Lung (tissue), 16 donors: ENCODE results near the gene CPZ. TPM values are rescaled to one million over a fixed set of nuclear protein-coding genes. Genes with fewer than 3 reads are reported as not detected.

ENCODE experiments used
- ATAC-seq: fragments of 200-7000 bp; cut with Tn5 transposase; one replicate; pipeline ENCODE4 v1.9.1; 2020; ENCODE audit warnings: moderate number of reproducible peaks; ENCODE audit not compliant: insufficient read depth, low FRiP score
- DNase-seq, 3 donors: peaks; one replicate each; pipeline ENCODE4 v3.0.0-alpha.2; 2013 to 2017
- H3K27ac ChIP-seq, 2 donors: one replicate each; pipeline ENCODE4 v1.5.1; 2013; ENCODE audit warnings: mild to moderate bottlenecking in 2 of 2, moderate library complexity in 2 of 2, control low read depth in 1 of 2, inconsistent platforms in 1 of 2, low read depth in 1 of 2, low read length in 1 of 2
- H3K27me3 ChIP-seq, 3 donors: one replicate each; pipeline ENCODE4 v1.5.1; 2013; ENCODE audit warnings: low read length in 2 of 3; ENCODE audit not compliant: control insufficient read depth in 3 of 3, insufficient read depth in 3 of 3
- H3K36me3 ChIP-seq, 4 donors: one replicate each; pipeline ENCODE4 v1.5.1; 2013; ENCODE audit warnings: low read length in 4 of 4, mild to moderate bottlenecking in 1 of 4, moderate library complexity in 1 of 4; ENCODE audit not compliant: control insufficient read depth in 4 of 4, insufficient read depth in 4 of 4
- H3K4me1 ChIP-seq, 5 donors: one replicate each; pipeline ENCODE4 v1.5.1; 2013; ENCODE audit warnings: low read length in 5 of 5, mild to moderate bottlenecking in 2 of 5, moderate library complexity in 1 of 5; ENCODE audit not compliant: control insufficient read depth in 5 of 5, insufficient read depth in 5 of 5
- H3K4me3 ChIP-seq: one replicate; pipeline ENCODE4 v1.5.1; 2013; ENCODE audit warnings: mild to moderate bottlenecking, control low read depth, moderate library complexity
- H3K9ac ChIP-seq, 2 donors: one replicate each; pipeline ENCODE4 v1.5.1; 2013; ENCODE audit warnings: low read length in 2 of 2, control low read depth in 1 of 2; ENCODE audit not compliant: insufficient read depth in 1 of 2
- H3K9me3 ChIP-seq, 4 donors: one replicate each; pipeline ENCODE4 v1.5.1; 2013; ENCODE audit warnings: low read length in 3 of 4, mild to moderate bottlenecking in 1 of 4, moderate library complexity in 1 of 4; ENCODE audit not compliant: control insufficient read depth in 4 of 4, insufficient read depth in 3 of 4
- CTCF ChIP-seq: IDR thresholded peaks from 2 replicates; pipeline ENCODE4 v1.5.1; 2012; ENCODE audit warnings: mild to moderate bottlenecking; ENCODE audit errors: control extremely low read depth, extremely low read depth
- WGBS, 2 donors: extraction: QIAGEN DNeasy Blood & Tissue Kit; methylation state at CpG; one replicate each; pipeline ENCODE4 v1.1.7; 2013; 5-methylcytosine and 5-hydroxymethylcytosine counted together
- long read RNA-seq, 5 donors: transcript quantifications; one replicate each; lab custom pipeline, GENCODE V29; 2026
- polyA plus RNA-seq, 2 donors: library from polyadenylated mRNA; stranded (reverse); fragments of 200-250 nt; gene quantifications; one replicate each; pipeline ENCODE4 v1.2.1, GENCODE V29; 2013
- total RNA-seq, 2 donors: library from RNA; depleted of rRNA in 1 of 2; stranded (reverse); fragments of >200 nt in 1 of 2; gene quantifications; one replicate each; pipeline ENCODE4 v1.2.1, GENCODE V29; 2014 to 2021
- donor health status: control.
- donor health status: control.
- donor health status: Bipolar disorder and iron deficiency.
- donor health status: healthy.
- donor health status: DM: yes; HTN: yes; CAD: no.

The CPZ gene
- total RNA-seq (1 to 10 TPM; 2.0 to 5.5 TPM), polyA plus RNA-seq (1 to 10 TPM; 1.4 to 3.5 TPM)
- long read RNA-seq, donor 1 = 0 reads
- long read RNA-seq, donor 2 = 0 reads
- long read RNA-seq, donor 3, partial matches to known transcripts = 0 of 1 reads
- long read RNA-seq, donor 3, other reads (novel, unspliced or antisense) = 0 of 1 reads
- long read RNA-seq, donor 4 = 0 reads
- long read RNA-seq, donor 5 = 0 reads

- Histone ChIP-seq H3K27me3 (peaks cover 0 to 38% (median 19%) of the 10 kb centered on the region in 3 donors), H3K9ac (no peak within 1 kb of the TSS), H3K27ac (no peak within 1 kb of the TSS), H3K36me3 (no peaks in the 10 kb centered on the region), H3K4me1 (peaks cover 0 to 5% (median 0%) of the 10 kb centered on the region in 5 donors), H3K4me3 (no peak within 1 kb of the TSS), H3K9me3 (no peaks in the 10 kb centered on the region)
- ATAC-seq (no peak), DNase-seq (peak; percentile 35 to 65 (median 60))
- 2 to 4% methylated on average over 52 to 58 of the region's 58 CpGs for WGBS, 2 donors
- TF ChIP-seq CTCF = no peak
These were observed at the start of gene CPZ for GRCh38 chr4:8592366-8593263. CPZ (plus strand) TSS chr4:8592765; CDS start chr4:8592834, 69 bp downstream.

- Histone ChIP-seq H3K27me3 (no peaks in the 10 kb centered on the region), H3K4me1 (no peaks in the 10 kb centered on the region), H3K36me3 (no peaks in the 10 kb centered on the region), H3K9ac (no peak overlapping the region), H3K9me3 (no peaks in the 10 kb centered on the region), H3K4me3 (no peak overlapping the region), H3K27ac (no peak overlapping the region)
- WGBS, 2 donors = 92% methylated on average over 16 of the region's 16 CpGs
- no peak for TF ChIP-seq CTCF
- ATAC-seq (no peak), DNase-seq (no peak)
These were observed 49.6 kb upstream of the CPZ start for GRCh38 chr4:8542776-8543525.

- H3K4me1 ChIP-seq = no peaks in the 10 kb centered on the region
- H3K4me3 ChIP-seq = no peak overlapping the region
- no peak overlapping the region for H3K9ac ChIP-seq
- H3K27ac ChIP-seq = no peak overlapping the region
- no peaks in the 10 kb centered on the region for H3K9me3 ChIP-seq
- WGBS, 2 donors = 80 to 90% methylated on average over 10 of the region's 10 CpGs
- DNase-seq = no peak
- H3K36me3 ChIP-seq = no peaks in the 10 kb centered on the region
- H3K27me3 ChIP-seq = no peaks in the 10 kb centered on the region
- TF ChIP-seq CTCF = no peak
- ATAC-seq = no peak
These were observed 48.9 kb upstream of the CPZ start for GRCh38 chr4:8543623-8544022.
